Tibial nerve (tissue), 3 donors: Measurements from ENCODE around the gene ABHD17A.

Source experiments
- POLR2A ChIP-seq, 2 donors: fragments of 450-650 bp; IDR thresholded peaks; one replicate each; pipeline ENCODE4 v1.6.1; 2017; ENCODE audit warnings: antibody characterized with exemption in 2 of 2, mild to moderate bottlenecking in 2 of 2, moderate library complexity in 2 of 2
- TF ChIP-seq, protein P1 (sequence below), 5 experiments: fragments of 200-600 bp in 3 of 5; fragments of 450-650 bp in 2 of 5; sonication (generic) in 3 of 5; IDR thresholded peaks; one replicate each; pipeline ENCODE4 v1.5.1; 2016 to 2019; ENCODE audit warnings: antibody characterized with exemption in 5 of 5, mild to moderate bottlenecking in 3 of 5, moderate library complexity in 2 of 5

DNA sequence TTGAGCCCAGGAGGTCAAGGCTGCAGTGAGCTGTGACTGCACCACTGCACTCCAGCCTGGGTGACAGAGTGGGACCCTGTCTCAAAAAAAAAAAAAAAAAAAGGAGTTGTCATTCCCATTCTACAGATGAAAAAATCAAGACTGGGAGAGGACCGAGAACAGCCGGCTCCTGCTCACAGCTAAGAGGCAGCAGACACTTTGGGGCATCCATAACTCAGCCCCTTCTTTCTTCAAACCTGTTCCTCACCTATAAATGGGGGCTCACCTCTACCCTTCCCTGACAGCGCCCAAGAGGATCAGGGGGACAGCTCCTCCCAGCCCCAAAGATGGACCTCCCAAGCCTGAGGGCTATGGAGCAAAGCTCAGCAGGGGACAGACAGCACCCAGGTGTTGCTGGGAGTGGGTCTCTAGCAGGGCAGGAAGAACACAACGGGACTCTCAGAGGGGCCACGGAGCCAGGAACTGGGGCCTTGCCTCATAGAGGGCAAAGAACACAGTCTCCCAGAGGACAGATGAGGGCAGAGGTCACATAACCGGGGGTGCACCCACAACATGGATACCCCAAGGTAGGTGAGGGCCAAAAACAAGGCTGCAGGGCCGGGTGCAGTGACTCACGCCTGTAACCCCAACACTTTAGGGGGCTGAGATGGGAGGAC is 18.5 kb downstream of the ABHD17A start:
- TF ChIP-seq, protein P1, sequence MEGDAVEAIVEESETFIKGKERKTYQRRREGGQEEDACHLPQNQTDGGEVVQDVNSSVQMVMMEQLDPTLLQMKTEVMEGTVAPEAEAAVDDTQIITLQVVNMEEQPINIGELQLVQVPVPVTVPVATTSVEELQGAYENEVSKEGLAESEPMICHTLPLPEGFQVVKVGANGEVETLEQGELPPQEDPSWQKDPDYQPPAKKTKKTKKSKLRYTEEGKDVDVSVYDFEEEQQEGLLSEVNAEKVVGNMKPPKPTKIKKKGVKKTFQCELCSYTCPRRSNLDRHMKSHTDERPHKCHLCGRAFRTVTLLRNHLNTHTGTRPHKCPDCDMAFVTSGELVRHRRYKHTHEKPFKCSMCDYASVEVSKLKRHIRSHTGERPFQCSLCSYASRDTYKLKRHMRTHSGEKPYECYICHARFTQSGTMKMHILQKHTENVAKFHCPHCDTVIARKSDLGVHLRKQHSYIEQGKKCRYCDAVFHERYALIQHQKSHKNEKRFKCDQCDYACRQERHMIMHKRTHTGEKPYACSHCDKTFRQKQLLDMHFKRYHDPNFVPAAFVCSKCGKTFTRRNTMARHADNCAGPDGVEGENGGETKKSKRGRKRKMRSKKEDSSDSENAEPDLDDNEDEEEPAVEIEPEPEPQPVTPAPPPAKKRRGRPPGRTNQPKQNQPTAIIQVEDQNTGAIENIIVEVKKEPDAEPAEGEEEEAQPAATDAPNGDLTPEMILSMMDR (IDR thresholded peaks at IDR 0.05): no peak
- TF ChIP-seq POLR2A (IDR thresholded peaks at IDR 0.05): no peak
